Measurements from ENCODE around the gene USH1G.

DNA sequence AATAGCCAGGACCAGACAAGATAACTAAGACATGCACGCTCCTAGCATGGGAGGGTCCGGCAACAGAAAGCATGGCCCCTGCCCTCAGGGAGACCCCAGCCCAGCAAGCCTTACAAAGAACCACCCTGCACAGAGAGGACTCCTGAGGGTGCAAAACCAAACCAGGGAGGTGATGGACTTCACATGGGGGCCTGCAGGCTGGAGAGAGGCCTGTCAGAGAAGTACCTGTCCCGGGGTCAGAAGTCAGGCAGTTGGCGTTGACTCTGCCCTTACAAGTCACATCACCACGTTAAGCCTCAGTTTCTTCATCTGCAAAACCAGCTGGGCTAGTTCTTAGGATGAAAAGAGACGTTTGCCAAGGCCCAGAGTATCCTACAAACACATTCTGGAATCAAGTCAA is 5.7 kb upstream of the USH1G start:
- TF ChIP-seq SUZ12 (IDR thresholded peaks at IDR 0.05; ENCODE audit: extremely low read depth, insufficient read depth, insufficient read length) (no peak), YY1 (IDR thresholded peaks at IDR 0.05; ENCODE audit: insufficient read depth, insufficient read length) (no peak)
